ENCODE data around the gene UPK1B.
A peak's percentile ranks its signal among the peaks of the same experiment; 100 is the strongest.

The UPK1B gene

GRCh38 chr3:119176778-119177177 is 3.4 kb downstream of the UPK1B start:
- no peak for DNase-seq (ENCODE audit: low read depth)

- no peak for DNase-seq (ENCODE audit: low read depth)
Measured at GRCh38 chr3:119177321-119177720, 3.9 kb downstream of the UPK1B start.

GRCh38 chr3:119181765-119182164 is 8.4 kb downstream of the UPK1B start:
- DNase-seq (ENCODE audit: low read depth): no peak

GRCh38 chr3:119184111-119184510 is 10.7 kb downstream of the UPK1B start:
- DNase-seq (ENCODE audit: low read depth): no peak

- DNase-seq (ENCODE audit: low read depth): peak; percentile 64
Measured at GRCh38 chr3:119184796-119185570, 11.6 kb downstream of the UPK1B start.

- no peak for DNase-seq (ENCODE audit: low read depth)
Measured at GRCh38 chr3:119187266-119187665, 13.9 kb downstream of the UPK1B start.

- no peak for DNase-seq (ENCODE audit: low read depth)
Measured at GRCh38 chr3:119191800-119192199, 18.4 kb downstream of the UPK1B start.

GRCh38 chr3:119194237-119195150 is 21.1 kb downstream of the UPK1B start:
- DNase-seq (ENCODE audit: low read depth): no peak

GRCh38 chr3:119195151-119195476 is 21.7 kb downstream of the UPK1B start:
- DNase-seq (ENCODE audit: low read depth): no peak

GRCh38 chr3:119195911-119196310 is 22.5 kb downstream of the UPK1B start:
- DNase-seq (ENCODE audit: low read depth): no peak

GRCh38 chr3:119205209-119205608 is 31.8 kb downstream of the UPK1B start:
- no peak for DNase-seq (ENCODE audit: low read depth)

- no peak for DNase-seq (ENCODE audit: low read depth)
Measured at GRCh38 chr3:119205685-119206084, 32.3 kb downstream of the UPK1B start.

- DNase-seq (ENCODE audit: low read depth): no peak
Measured at GRCh38 chr3:119206611-119207511, 33.5 kb downstream of the UPK1B start.

- DNase-seq (ENCODE audit: low read depth): no peak
Measured at GRCh38 chr3:119207512-119207875, 34.1 kb downstream of the UPK1B start.

GRCh38 chr3:119211193-119211592 is 37.8 kb downstream of the UPK1B start:
- no peak for DNase-seq (ENCODE audit: low read depth)

GRCh38 chr3:119211803-119212202 is 38.4 kb downstream of the UPK1B start:
- no peak for DNase-seq (ENCODE audit: low read depth)

GRCh38 chr3:119219069-119219468 is 45.7 kb downstream of the UPK1B start:
- DNase-seq (ENCODE audit: low read depth): no peak

- DNase-seq (ENCODE audit: low read depth): no peak
Measured at GRCh38 chr3:119220198-119220597, 46.8 kb downstream of the UPK1B start.

- DNase-seq (ENCODE audit: low read depth): no peak
Measured at GRCh38 chr3:119220970-119221667, 47.7 kb downstream of the UPK1B start.

- DNase-seq (ENCODE audit: low read depth): no peak
Measured at GRCh38 chr3:119221779-119222320, 48.5 kb downstream of the UPK1B start.

GRCh38 chr3:119222391-119222790 is 49.0 kb downstream of the UPK1B start:
- no peak for DNase-seq (ENCODE audit: low read depth)
